Esophagus squamous epithelium (tissue), 5 donors: ENCODE results near the gene LIPC. TPM values are rescaled to one million over a fixed set of nuclear protein-coding genes. Genes with fewer than 3 reads are reported as not detected.

ENCODE experiments used
- DNase-seq: peaks from one replicate; lab custom pipeline; 2025; lab: John Stamatoyannopoulos, UW
- H3K27ac ChIP-seq, 4 donors: fragments of 200-600 bp; sonication (generic); one replicate each; pipeline ENCODE4 v1.5.1; 2016 to 2019; ENCODE audit warnings: mild to moderate bottlenecking in 1 of 4
- H3K27me3 ChIP-seq, 4 donors: fragments of 200-600 bp; sonication (generic); 1 replicate in 3 of 4; 2 replicates in 1 of 4; pipeline versions ENCODE4 v1.5.1 to v1.6.0; 2017 to 2021; ENCODE audit warnings: antibody characterized with exemption in 1 of 4
- H3K36me3 ChIP-seq, 3 donors: fragments of 200-600 bp; sonication (generic); one replicate each; pipeline ENCODE4 v1.5.1; 2016 to 2019
- H3K4me1 ChIP-seq, 3 donors: fragments of 200-600 bp; sonication (generic); one replicate each; pipeline ENCODE4 v1.5.1; 2017 to 2019
- H3K4me3 ChIP-seq, 4 donors: fragments of 200-600 bp; sonication (generic); 1 replicate in 3 of 4; 2 replicates in 1 of 4; pipeline ENCODE4 v1.5.1; 2016 to 2019; ENCODE audit warnings: mild to moderate bottlenecking in 2 of 4, moderate library complexity in 1 of 4
- H3K9me3 ChIP-seq, 3 donors: fragments of 200-600 bp; sonication (generic); one replicate each; pipeline ENCODE4 v1.5.1; 2016 to 2019
- POLR2A ChIP-seq, 4 donors: fragments of 450-650 bp; IDR thresholded peaks; one replicate each; pipeline ENCODE4 v1.6.1; 2017; ENCODE audit warnings: antibody characterized with exemption in 4 of 4, mild to moderate bottlenecking in 4 of 4, moderate library complexity in 3 of 4
- WGBS, 2 donors: methylation state at CpG; one replicate each; pipeline ENCODE4 v1.1.5; 2018; 5-methylcytosine and 5-hydroxymethylcytosine counted together
- intact Hi-C: fragments of 100-400 bp; cut with DNase I; formaldehyde crosslinking; loops from one replicate; pipeline ENCODE4 v1.15.0; 2022
- total RNA-seq, 4 donors: library from RNA; depleted of rRNA; stranded (reverse); fragments of >200 nt; gene quantifications; one replicate each; pipeline ENCODE4 v1.1.0, GENCODE V29; 2016
- TF ChIP-seq, protein P1 (sequence below), 6 experiments: fragments of 450-650 bp in 4 of 6; fragments of 200-600 bp in 2 of 6; sonication (generic) in 2 of 6; IDR thresholded peaks; one replicate each; pipeline ENCODE4 v1.5.1; 2016 to 2019; ENCODE audit warnings: antibody characterized with exemption in 6 of 6, mild to moderate bottlenecking in 4 of 6, moderate library complexity in 4 of 6
- donor health status: DM: yes; HTN: yes; CAD: no.

Gene LIPC
- total RNA-seq, 4 donors from 2014 or later, result 0.27 to 1.1 (median 0.38) TPM; not detected in 1

DNA sequence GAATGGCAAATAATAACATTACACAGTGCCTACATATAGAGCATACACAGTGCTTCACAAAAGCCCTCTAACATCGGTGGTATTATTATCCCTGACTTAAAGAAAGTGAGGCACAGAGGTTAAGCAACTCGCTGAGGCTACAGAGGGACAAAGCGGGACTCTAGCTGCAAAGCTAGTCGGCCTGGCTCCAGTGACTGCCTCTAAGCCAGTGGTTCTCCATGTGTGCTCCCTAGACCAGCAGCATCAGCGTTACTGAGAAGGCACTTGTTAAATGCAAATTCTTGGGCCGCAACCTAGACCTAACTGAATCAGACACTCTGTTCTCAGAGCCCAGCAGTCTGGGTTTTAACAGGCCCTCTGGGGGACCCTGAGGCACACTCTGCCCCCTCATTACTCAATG, 33.1 kb upstream of the LIPC start:
- Histone ChIP-seq H3K9me3 (no peaks in the 10 kb centered on the region), H3K4me3 (no peak overlapping the region), H3K36me3 (no peaks in the 10 kb centered on the region), H3K4me1 (peaks cover 0 to 46% (median 25%) of the 10 kb centered on the region in 3 donors), H3K27me3 (no peaks in the 10 kb centered on the region), H3K27ac (no peak overlapping the region)
- 64 to 85% methylated on average over 6 of the region's 6 CpGs for WGBS, 2 donors
- intact Hi-C loops, result no loop called here
- DNase-seq, result no peak
- TF ChIP-seq, protein P1, sequence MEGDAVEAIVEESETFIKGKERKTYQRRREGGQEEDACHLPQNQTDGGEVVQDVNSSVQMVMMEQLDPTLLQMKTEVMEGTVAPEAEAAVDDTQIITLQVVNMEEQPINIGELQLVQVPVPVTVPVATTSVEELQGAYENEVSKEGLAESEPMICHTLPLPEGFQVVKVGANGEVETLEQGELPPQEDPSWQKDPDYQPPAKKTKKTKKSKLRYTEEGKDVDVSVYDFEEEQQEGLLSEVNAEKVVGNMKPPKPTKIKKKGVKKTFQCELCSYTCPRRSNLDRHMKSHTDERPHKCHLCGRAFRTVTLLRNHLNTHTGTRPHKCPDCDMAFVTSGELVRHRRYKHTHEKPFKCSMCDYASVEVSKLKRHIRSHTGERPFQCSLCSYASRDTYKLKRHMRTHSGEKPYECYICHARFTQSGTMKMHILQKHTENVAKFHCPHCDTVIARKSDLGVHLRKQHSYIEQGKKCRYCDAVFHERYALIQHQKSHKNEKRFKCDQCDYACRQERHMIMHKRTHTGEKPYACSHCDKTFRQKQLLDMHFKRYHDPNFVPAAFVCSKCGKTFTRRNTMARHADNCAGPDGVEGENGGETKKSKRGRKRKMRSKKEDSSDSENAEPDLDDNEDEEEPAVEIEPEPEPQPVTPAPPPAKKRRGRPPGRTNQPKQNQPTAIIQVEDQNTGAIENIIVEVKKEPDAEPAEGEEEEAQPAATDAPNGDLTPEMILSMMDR (IDR thresholded peaks at IDR 0.05), result no peak
- TF ChIP-seq POLR2A (IDR thresholded peaks at IDR 0.05), result no peak

DNA sequence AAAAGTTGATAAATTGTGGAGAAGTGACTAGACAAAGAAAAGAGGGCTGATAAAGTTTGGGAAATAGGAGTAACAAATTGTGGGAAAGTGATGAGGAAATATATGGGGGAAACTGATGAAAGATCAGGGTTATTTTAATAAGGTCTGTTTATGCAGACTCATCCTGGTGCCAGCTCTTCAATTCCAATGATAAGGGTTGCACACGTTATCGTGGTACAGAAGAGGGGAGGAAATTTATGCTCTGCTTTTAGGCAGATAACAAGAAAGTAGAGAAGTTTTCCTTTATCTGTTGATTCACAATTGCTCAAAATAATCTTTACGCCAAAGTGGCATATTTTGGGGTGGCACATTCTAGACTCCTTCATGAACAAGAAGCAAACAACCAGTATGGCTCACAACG, 32.1 kb upstream of the LIPC start:
- Histone ChIP-seq H3K9me3 (no peaks in the 10 kb centered on the region), H3K27ac (no peak overlapping the region), H3K36me3 (no peaks in the 10 kb centered on the region), H3K4me3 (no peak overlapping the region), H3K27me3 (no peaks in the 10 kb centered on the region), H3K4me1 (peaks cover 0 to 43% (median 25%) of the 10 kb centered on the region in 3 donors)
- intact Hi-C loops, result no loop called here
- no peak for DNase-seq
- 85% methylated on average over 4 of the region's 4 CpGs for WGBS, 2 donors
- TF ChIP-seq, protein P1 (IDR thresholded peaks at IDR 0.05), result no peak
- TF ChIP-seq POLR2A (IDR thresholded peaks at IDR 0.05), result no peak

DNA sequence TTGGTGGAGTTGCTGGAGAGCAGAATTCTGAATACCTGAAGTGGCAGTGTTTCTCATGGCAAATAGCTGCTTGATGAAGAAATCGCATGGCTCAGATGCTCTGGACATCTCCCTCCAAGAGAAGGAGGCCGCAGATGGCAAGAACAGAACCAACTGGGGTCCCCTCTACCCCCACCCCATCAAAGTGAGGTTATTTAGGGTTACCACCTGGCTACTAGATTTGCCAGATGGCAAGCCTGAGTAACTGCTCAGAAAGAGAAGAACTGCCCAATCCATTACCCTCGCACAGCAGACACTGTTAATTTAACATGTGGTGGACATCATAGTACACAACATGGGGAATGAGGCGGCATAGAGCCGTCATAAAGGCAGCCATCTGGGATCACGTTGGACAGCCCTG, 30.5 kb upstream of the LIPC start:
- Histone ChIP-seq H3K27me3 (no peaks in the 10 kb centered on the region), H3K27ac (no peak overlapping the region), H3K4me1 (peaks cover 0 to 34% (median 20%) of the 10 kb centered on the region in 3 donors), H3K4me3 (no peak overlapping the region), H3K36me3 (no peaks in the 10 kb centered on the region), H3K9me3 (no peaks in the 10 kb centered on the region)
- WGBS, 2 donors, result 63 to 71% methylated on average over 2 to 3 of the region's 6 CpGs
- intact Hi-C loops, result no loop called here
- no peak for DNase-seq
- no peak for TF ChIP-seq POLR2A (IDR thresholded peaks at IDR 0.05)

DNA sequence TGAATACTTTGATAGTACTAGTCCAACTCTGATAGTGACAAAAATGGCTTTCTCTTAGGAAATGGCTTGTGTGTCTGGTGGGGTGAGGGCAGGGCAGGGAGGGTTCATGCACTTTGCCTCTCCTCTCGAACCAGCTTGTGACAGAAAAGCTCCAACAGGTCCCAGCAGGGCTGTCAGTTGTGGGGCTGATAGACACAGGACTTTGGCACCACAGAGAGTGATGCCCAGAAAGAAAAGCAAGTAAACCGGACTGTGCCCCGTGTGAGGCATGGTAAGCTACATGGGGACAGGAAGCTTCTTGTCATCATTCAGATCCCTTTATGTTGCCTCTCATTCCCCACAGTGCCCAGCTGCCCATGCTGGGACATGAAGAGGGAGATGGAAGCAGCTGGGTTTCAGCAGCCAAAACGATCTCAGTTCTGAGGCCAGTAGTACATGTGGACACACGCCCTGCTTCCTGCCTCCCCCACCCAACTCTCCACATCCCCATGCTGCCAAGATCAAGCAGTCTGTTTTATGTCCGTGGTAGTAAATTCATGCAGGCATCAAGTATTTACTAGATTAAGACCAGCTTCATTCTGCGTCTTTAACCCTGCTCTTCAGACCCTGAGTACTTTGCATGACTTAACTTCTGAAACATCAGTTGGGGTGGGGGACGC, 29.7 kb upstream of the LIPC start:
- no peak for DNase-seq

DNA sequence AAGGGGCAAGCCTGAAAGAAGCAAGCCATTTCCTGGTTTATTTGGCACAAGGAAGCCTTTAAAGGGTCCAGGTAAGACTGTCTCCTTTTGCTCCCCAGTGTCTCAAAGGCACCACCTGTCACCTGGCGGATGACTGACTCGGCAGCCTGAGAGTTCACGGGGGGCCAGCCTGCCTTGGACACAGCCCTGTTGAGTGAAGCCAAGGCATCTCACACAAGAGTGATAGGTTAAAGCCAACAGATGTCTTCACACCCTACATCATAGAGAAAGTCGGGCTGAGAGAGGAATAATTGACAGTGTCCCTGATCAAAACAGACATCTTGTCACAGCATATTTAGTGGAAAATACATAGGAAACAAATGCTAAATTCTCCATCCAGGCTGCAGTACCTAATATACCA, 28.2 kb upstream of the LIPC start:
- H3K36me3 ChIP-seq, result no peaks in the 10 kb centered on the region
- intact Hi-C loops, result no loop called here
- peaks cover 0 to 11% (median 6%) of the 10 kb centered on the region in 3 donors for H3K4me1 ChIP-seq
- 61 to 83% methylated on average over 1 to 3 of the region's 4 CpGs for WGBS, 2 donors
- no peak overlapping the region for H3K27ac ChIP-seq
- H3K4me3 ChIP-seq, result no peak overlapping the region
- DNase-seq, result no peak
- no peaks in the 10 kb centered on the region for H3K27me3 ChIP-seq
- no peaks in the 10 kb centered on the region for H3K9me3 ChIP-seq
- TF ChIP-seq POLR2A (IDR thresholded peaks at IDR 0.05), result no peak
- TF ChIP-seq, protein P1 (IDR thresholded peaks at IDR 0.05), result no peak

More for the DNA sequence above, 29.7 kb upstream of the LIPC start:
- 26 to 27% methylated on average over 5 to 8 of the region's 8 CpGs for WGBS, 2 donors
- TF ChIP-seq, protein P1 (IDR thresholded peaks at IDR 0.05), result no peak
- no peak for TF ChIP-seq POLR2A (IDR thresholded peaks at IDR 0.05)
- Histone ChIP-seq H3K4me1 (peaks cover 0 to 26% (median 13%) of the 10 kb centered on the region in 3 donors), H3K36me3 (no peaks in the 10 kb centered on the region), H3K27me3 (no peaks in the 10 kb centered on the region), H3K9me3 (no peaks in the 10 kb centered on the region), H3K27ac (no peak overlapping the region), H3K4me3 (no peak overlapping the region)
- intact Hi-C loops, result no loop called here
